Sciatic nerve (tissue), 2 donors: Measurements from ENCODE around the gene CD247. TPM values are rescaled to one million over a fixed set of nuclear protein-coding genes. Genes with fewer than 3 reads are reported as not detected.

Experiments used
- ATAC-seq: fragments of 200-7000 bp; cut with Tn5 transposase; one replicate; pipeline ENCODE4 v1.9.1; 2020; ENCODE audit warnings: mild to moderate bottlenecking, moderate library complexity
- DNase-seq: peaks from one replicate; pipeline ENCODE4 v3.0.0-alpha.2; 2020; ENCODE audit warnings: low spot score
- intact Hi-C: fragments of 100-400 bp; cut with DNase I; formaldehyde crosslinking; loops from one replicate; pipeline ENCODE4 v1.14.2; 2022
- total RNA-seq: library from RNA; stranded (reverse); fragmentation: NEBNext Ultra II Directional; extraction: Animal tissue kit (Norgen Biotek cat#: 25700); gene quantifications from one replicate; pipeline ENCODE4 v1.2.1, GENCODE V29; 2021
- donor health status: DM: no; HTN: no; CAD: no.
- donor health status: DM: no; HTN: no; CAD: no.

Gene CD247
- total RNA-seq, 1 donor from 2014 or later = 5.2 TPM

DNA sequence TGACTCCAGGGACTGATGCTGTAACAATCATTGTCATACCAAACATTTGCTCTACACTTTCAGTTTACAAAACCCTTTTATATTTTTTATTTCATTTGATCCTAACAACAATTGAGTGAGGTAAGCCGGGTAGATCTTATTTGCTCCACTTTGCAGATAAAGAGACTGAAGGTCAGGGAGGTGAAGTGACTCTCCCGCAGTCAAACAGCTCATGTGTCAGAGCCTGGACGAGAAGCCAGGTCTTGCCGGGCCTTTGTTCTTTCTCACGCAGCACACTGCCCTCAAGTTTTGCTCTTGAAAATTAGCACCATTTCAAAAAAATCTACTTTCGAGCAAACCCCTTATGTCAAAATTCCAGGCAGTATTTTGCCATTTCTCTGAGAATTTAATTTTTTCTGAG is 65.2 kb downstream of the CD247 start:
- ATAC-seq = no peak
- intact Hi-C loops = no loop called here
- no peak for DNase-seq

DNA sequence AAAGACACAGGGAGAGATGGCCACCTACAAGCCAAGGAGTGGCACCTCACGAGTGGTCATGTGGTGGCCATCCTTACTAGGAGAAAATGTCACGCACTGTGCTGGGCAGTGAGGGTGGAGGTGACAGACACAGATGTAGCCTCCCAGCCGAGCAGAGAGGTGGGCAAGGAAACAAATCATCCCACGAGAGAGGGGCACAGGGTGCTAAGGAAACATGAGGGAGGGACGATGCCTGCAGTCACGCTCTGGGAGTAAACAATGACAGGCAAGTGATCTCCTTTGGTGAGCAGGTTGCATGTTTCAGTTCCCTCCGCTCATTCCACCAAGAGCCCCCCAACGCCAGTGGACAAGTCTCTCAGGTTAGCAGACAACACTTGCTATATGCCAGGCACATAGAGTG is 65.8 kb downstream of the CD247 start:
- intact Hi-C loops = no loop called here
- ATAC-seq (no peak), DNase-seq (no peak)

DNA sequence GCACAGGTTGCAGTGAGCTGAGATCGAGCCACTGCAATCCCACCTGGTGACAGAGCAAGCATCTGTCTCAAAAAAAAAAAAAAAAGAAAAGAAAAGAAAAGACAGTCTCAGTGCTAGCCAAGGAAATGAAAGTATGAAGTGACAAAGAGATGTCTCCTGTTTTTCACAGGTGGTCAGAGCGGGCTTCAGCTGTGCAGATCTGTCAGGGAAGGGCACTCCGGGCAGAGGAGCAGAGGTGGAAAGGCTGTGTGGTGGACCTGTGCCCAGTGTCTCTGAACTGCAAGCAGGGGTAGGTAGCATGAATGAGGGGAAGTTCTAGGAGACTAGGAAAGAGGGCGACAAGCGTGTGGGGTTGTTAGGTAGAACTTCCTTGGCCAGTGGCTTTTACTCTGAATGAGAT is 67.5 kb downstream of the CD247 start:
- ATAC-seq (no peak), DNase-seq (no peak)
- intact Hi-C loops = no loop called here

DNA sequence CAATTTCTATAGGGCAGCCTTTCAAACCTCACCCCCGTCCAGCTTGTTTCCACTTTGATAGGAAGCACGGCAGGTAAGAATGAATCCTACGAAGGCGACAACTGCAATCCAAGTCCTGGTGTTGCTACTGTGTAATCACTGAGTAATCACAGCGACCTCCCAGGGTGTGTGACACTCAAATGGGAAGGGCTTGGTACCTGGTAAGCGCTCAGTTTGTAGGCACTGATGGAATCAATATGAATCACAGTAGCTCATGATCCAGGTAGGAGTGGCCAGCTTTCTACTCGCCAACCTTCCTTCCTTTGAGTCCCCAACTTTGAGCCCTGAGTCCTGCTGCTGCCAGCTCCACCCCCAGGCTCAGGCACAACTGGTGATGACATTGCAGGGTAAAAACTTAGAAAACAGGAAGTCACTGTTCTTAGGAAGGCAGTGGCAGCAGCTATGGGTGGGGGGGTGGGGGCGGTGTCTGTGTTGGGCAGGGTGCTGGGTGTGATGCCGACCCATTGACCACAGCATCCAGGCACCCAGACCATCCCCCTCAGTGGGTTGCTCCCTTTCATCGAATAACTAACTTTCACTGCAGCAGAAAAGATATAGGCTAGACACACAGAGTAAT is 70.7 kb downstream of the CD247 start:
- no peak for DNase-seq
- intact Hi-C loops = loop anchor here (5.0 kb wide), 1 partner anchor 470 kb away; the partner anchor contains the start of gene ILDR2
- peak; percentile 70 for ATAC-seq

DNA sequence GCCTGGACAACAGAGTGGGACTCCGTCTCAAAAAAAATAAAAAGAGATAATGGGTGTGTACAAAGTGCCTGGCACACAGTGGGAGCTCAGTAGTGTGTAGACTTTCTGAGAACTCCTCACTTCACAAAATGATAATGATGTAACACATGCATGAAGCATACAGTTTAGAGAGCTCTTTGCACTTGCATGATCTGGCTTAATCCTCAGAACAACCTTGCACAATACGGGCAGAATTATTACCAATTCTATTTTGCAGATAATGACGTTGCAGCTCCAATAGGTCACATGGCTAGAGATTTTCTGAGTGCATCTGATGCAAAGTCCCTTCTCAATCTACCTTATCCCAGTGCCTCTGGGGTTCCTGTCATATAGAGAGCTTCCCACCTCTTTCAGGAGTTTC is 71.4 kb downstream of the CD247 start:
- DNase-seq = no peak

DNA sequence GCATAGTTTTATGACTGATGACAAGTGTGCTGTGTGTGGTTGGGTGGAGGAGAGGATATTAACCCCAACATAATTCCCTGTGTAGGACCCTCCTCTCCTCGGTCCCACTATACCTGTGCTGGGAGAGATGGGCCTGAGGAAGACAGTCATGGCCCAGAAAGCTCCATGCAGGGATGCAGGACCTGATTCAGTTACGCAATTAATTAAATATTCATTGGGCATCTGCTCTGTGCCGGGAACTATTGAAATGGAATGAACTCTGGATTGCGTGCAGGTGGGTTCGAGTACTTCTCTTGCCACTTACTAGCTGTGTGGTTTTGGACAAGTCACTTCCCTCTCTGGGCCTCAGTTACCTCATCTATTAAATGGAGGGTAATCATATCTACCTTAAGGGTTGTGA is 74.6 kb downstream of the CD247 start:
- no peak for ATAC-seq
- DNase-seq = no peak
- intact Hi-C loops = loop anchor here (5.0 kb wide), 1 partner anchor 376 kb away; no protein-coding TSS in a partner anchor

More for the DNA sequence above, 71.4 kb downstream of the CD247 start:
- intact Hi-C loops = loop anchor here (5.0 kb wide), 1 partner anchor 470 kb away; the partner anchor contains the start of gene ILDR2
- no peak for ATAC-seq

DNA sequence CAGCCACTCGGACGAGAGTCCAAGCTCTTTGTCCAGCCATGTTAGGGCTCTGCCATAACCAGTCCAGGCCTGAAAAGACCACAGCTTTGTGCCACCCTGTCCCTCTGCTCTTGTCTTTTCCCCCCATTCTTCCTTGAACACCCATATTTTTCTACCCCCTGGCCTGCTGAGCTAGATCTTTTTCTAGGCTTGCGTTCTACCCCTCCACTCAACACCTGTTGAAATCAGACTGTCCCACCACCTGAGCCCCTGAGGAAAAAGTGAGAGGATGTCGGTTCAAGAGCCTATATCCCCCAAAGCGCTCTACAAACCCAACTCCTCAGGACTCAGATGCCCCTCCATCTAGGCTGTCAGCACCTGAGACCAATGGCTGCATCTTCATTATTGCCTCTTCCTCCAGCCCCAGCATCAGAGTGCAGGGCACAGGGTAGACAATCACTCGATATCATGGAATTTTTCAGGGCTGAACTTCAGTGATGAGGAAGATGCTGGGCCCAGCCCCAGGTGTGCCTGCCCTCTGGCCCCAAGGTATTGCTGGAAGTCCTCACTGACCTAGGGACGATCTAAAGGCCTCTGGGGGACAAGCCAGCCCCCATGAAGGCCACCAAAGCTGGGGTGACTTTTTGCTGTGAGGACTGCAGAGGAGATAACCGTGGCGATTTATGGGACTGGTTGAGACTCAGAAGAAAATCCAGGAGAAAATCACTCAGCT is 75.3 kb downstream of the CD247 start:
- intact Hi-C loops = loop anchor here (5.0 kb wide), 1 partner anchor 376 kb away; no protein-coding TSS in a partner anchor
- DNase-seq (no peak), ATAC-seq (no peak)

DNA sequence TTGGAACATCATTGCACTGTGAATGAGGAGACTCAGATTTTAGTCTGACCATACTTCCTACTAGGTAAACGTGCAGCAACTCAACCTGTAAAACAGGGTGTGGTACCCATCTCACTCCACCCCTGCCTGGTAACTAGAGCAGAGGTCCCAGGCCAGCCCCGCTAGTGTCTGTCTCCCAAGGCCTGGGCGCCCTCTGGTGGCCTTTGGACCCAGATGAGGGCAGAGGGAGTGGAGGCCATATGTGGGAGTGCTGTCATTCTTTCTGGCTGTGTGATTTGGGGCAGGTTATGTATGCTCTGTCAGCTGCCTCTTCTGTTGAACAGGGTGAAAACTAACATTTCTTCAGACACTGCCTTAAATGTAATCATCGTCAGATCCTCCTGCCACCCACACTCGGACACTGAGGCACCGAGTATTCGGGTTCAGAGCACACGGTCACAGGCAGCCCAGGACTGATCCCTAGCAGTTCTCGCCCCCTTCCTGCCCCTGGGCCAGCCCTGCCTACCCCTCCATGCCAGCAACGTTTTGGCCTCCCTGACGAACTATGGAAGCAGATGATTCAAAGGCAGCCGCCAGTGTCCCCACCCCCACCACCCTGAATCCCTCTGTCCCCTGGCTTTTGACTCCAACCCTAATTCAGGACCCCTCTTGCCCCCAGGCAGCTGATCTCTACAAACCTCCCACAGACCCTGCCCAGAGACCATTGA is 76.0 kb downstream of the CD247 start:
- peak; percentile 91 for ATAC-seq
- intact Hi-C loops = loop anchor here (5.0 kb wide), 1 partner anchor 375 kb away; no protein-coding TSS in a partner anchor
- DNase-seq = peak; percentile 90

DNA sequence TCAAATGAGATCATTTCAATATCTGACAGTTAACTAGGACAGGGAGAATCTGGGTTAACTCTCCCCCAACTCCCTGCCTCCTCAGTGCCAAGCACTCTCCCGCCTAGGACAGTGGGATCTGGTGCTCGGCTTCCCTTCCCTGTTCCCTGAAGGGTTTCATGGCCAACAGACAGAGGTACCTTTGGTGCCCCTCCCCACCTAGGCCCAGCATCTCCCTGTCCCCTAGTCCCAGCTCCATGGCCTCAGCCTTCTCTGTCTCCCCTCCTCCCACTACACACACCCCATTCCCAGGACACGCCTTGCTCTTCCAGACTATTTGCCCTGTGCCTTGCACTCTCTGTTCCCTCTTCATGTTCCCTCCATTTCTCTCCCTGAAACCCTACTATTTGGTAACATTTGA is 77.1 kb downstream of the CD247 start:
- no peak for DNase-seq
- ATAC-seq = no peak
- intact Hi-C loops = loop anchor here (5.0 kb wide), 1 partner anchor 374 kb away; no protein-coding TSS in a partner anchor

DNA sequence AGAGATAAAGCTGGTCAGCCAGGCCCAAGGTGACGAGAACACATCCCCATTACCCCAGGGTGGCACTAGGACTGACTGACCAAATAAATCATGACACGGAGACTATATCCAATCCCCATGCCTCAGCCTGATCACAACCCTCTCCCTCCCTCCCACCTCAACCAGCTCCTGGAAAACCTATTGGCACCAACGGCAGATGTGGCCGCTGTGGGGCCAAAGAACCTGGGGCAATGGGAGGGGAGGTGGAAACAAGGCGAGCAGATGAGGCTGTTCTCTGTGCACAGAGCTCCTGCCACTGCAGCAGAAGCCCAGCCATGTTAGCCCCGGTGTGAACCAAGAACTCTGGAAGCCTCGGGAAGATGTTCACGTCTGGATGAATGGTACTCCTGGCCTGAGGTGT is 77.6 kb downstream of the CD247 start:
- intact Hi-C loops = loop anchor here (5.0 kb wide), 1 partner anchor 373 kb away; no protein-coding TSS in a partner anchor
- no peak for ATAC-seq
- DNase-seq = no peak

DNA sequence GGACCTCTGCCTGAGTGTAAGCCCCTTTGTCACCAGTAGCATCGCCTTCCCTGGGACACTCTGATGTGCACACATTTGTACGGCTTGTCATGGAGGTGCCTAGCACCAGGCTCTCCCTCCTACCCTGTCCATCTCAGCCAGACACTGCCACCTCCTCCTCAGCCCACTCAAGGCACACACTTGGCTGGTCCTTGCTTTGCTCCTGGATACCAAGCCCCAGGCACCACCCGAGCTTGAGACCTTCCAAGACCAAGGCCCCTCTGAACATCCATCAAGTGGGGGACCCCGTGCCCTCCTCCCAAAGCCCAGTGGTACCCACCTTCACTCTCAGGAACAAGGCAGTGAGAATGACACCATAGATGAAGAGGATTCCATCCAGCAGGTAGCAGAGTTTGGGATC is 78.0 kb downstream of the CD247 start:
- no peak for ATAC-seq
- intact Hi-C loops = loop anchor here (5.0 kb wide), 1 partner anchor 373 kb away; no protein-coding TSS in a partner anchor
- no peak for DNase-seq

DNA sequence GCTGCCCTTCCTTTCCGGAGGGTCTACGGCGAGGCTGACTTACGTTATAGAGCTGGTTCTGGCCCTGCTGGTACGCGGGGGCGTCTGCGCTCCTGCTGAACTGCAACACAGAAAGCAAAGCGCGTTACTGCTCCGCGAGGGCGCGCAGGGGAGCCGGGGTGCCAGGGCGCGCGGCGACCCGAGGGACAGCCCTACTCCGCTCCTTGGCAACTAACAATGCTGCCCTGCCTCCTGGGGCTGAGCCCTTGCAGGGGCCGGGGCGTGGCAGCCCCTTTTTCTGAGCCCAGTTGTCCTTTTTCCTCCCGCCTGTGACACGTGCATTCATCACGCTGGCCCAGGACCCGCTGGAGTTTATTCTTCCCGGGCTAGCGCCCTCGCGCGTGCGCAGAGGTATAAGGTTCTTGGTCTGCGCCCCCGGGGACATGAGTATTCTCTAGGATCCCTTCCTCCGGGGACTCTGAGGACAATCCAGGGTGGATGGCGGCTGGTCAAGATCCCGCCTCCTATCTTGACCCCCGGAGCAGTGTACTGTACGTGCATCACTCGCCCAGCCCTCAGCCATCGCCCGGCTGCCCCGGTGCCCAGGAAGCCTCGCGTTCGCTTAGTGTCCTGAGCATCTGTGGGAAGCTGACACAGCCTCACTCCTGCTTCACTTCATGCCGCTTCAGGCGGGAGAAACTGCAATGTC is 78.9 kb downstream of the CD247 start:
- intact Hi-C loops = loop anchor here (10.0 kb wide), 1 partner anchor 535 kb away; no protein-coding TSS in a partner anchor
- ATAC-seq = peak; percentile 42
- no peak for DNase-seq

DNA sequence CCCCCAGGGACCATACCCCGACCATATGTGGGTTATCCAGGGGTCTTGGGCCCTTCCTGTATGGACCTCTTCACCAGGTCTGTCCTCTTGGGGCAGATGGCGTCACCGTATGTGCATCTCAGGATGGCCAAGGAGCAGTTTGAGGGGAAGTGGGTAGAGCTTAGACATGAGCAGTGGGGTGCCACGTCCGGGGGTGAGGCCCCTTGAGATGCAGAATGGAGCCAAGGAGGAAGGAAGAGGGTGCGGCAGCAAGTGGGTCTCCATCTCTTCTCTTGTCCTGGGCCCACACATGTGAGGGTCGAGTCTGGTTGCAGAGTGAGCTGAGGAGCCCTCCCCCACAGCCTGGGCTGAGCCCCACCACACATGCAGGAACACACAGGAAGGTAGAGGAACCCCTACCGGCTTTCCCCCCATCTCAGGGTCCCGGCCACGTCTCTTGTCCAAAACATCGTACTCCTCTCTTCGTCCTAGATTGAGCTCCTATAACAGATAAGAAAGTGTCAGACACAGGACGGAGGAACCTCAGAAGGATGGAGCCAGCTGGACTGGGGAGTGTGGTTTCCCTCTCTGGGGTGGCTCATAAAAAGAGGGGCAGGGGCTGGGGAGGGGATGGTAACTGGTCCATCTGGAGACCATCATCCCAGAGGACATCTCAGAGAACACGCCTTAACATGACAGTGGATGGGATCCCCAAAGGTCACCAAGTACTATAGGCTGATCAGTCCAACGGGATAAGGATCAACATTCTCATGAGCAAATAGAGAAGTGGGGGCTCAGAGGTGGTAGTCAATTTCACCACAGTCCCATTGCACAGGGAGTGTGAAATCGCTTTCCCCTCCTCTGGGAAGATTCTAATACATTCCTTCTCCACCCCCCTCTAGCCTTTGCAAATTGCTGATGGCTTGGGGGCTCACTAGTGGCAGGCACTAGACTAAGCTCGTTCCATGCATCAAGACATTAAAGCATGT is 79.9 kb downstream of the CD247 start:
- no peak for DNase-seq
- ATAC-seq = no peak
- intact Hi-C loops = loop anchor here (10.0 kb wide), 1 partner anchor 534 kb away; no protein-coding TSS in a partner anchor

DNA sequence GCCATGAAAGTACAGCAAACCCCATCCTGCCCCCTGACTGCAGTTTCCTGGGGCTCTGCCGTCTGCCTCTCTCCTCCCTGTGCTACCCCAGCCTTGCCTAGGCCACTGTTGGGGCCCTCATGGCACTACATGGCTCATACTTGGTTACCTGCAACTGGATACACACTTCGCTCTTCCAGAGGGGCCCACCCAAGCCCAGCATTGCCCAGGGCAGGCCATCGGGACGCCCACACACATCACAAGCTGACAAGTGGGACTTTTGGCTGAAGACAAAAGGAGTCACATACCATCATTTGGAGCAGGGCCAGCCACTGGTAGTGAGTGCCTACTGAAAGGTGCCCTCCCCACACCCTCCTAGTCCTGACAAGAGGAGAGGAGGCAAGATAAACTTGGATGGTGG is 82.8 kb downstream of the CD247 start:
- intact Hi-C loops = loop anchor here (10.0 kb wide), 1 partner anchor 531 kb away; no protein-coding TSS in a partner anchor
- no peak for ATAC-seq
- no peak for DNase-seq

DNA sequence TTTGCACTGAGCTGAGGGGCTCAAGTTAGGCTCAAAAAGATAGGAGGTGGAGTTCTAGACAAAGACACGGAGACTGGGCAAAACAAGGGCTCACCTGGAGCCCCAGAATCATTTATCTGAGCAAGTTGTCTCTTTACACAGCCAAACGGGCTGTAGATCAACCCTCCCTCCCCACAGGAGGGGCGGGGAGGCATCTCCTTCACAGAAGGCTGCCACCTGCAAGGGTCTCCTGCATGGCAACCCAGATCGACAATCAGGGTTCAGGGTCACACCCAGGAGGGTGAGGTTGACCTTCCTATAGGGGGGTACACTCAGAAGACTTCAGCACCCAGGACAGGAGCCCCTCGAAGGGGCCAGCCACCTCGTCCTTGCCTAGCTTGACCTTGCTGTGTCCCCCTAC is 84.0 kb downstream of the CD247 start:
- DNase-seq (no peak), ATAC-seq (no peak)
- intact Hi-C loops = loop anchor here (10.0 kb wide), 1 partner anchor 530 kb away; no protein-coding TSS in a partner anchor

DNA sequence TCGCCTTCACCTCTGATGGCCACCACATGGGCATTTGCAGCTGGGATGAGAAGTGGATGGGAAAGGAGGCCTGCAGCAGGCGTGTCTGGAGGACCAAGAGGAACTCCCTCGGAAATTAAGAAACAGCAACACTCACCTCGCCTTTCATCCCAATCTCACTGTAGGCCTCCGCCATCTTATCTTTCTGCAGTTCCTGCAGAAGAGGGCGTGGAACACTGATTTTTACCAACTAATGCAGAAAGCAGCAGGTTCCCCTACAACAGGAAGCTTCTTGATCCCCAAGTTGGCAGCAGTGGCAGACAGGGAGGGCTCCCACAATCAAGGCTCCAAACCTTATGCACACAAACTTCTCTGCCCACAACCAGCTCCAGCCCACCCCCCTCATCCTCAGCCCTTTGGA is 84.4 kb downstream of the CD247 start:
- intact Hi-C loops = loop anchor here (10.0 kb wide), 1 partner anchor 529 kb away; no protein-coding TSS in a partner anchor
- no peak for DNase-seq
- no peak for ATAC-seq

DNA sequence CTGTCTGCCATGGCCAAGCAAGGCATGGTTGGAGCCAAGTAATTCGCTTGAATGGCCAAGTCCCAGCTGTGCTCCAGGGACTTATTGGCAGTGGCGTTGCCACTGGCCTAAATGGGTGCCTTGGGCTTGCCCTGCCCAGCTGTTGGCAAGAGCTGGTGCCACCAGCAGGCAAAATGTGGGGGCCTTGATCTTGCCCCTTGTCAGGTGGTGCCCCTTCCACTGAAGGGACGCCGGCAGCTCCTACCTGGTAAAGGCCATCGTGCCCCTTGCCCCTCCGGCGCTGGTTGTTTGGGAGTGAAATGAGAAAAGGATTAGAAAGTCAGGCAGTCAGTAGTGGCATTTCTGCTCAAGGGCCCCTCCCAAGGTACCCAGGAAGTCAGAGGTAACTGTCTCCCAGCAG is 85.5 kb downstream of the CD247 start:
- no peak for ATAC-seq
- no peak for DNase-seq
- intact Hi-C loops = loop anchor here (10.0 kb wide), 1 partner anchor 528 kb away; no protein-coding TSS in a partner anchor
